Calu3 (cell line): ENCODE data around the gene DCAF17. TPM values are rescaled to one million over a fixed set of nuclear protein-coding genes. Genes with fewer than 3 reads are reported as not detected.

Experiments used
- BruUV-seq: library from RNA; stranded (reverse); fragments of 400-500 nt; replicated peaks from 2 replicates; lab custom pipeline; 2021; lab: Mats Ljungman, UMichigan
- CTCF ChIA-PET: fragments of 300-600 bp; sonication (Branson Sonifier 250); formaldehyde crosslinking; loops from one replicate; lab custom pipeline; 2022; ENCODE audit warnings: antibody characterized with exemption; lab: Charles Lee
- DNase-seq: peaks from one replicate; pipeline ENCODE4 v3.0.0; 2022
- H3K27ac Mint-ChIP-seq: one replicate; pipeline ENCODE4 v1.8.0; 2022; ENCODE audit warnings: mixed read lengths; ENCODE audit not compliant: unreplicated experiment
- H3K27me3 Mint-ChIP-seq: one replicate; pipeline ENCODE4 v1.8.0; 2022; ENCODE audit warnings: mixed read lengths; ENCODE audit not compliant: unreplicated experiment
- H3K36me3 Mint-ChIP-seq: one replicate; pipeline ENCODE4 v1.8.0; 2022; ENCODE audit warnings: mild to moderate bottlenecking, moderate library complexity, mixed read lengths; ENCODE audit not compliant: insufficient read depth, unreplicated experiment
- H3K4me1 Mint-ChIP-seq: one replicate; pipeline ENCODE4 v1.8.0; 2022; ENCODE audit warnings: mild to moderate bottlenecking, low read depth, mixed read lengths; ENCODE audit not compliant: unreplicated experiment
- H3K4me3 Mint-ChIP-seq: one replicate; pipeline ENCODE4 v1.8.0; 2022; ENCODE audit warnings: mild to moderate bottlenecking, low read depth, moderate library complexity, mixed read lengths; ENCODE audit not compliant: unreplicated experiment
- H3K9me3 Mint-ChIP-seq: one replicate; pipeline ENCODE4 v1.8.0; 2022; ENCODE audit warnings: low read depth, mixed read lengths; ENCODE audit not compliant: unreplicated experiment
- CTCF ChIP-seq: fragments of 200-600 bp; IDR thresholded peaks from one replicate; pipeline ENCODE4 v1.8.0; 2022; ENCODE audit warnings: antibody characterized with exemption; ENCODE audit not compliant: unreplicated experiment
- intact Hi-C: fragments of 100-400 bp; cut with micrococcal nuclease; formaldehyde crosslinking; loops from one replicate; pipeline ENCODE4 v1.10.0; 2022; ENCODE audit not compliant: unreplicated experiment
- total RNA-seq: library from RNA; stranded (reverse); gene quantifications from 2 replicates; pipeline ENCODE4 v1.2.3, GENCODE V29; 2022

DCAF17 gene
- total RNA-seq, 1 experiment from 2014 or later: 11.9 TPM

- TF ChIP-seq CTCF: no peak
- H3K4me3 Mint-ChIP-seq: no peak overlapping the region
- no peaks in the 10 kb centered on the region for H3K27me3 Mint-ChIP-seq
- H3K9me3 Mint-ChIP-seq: no peaks in the 10 kb centered on the region
- intact Hi-C loops: no loop called here
- BruUV-seq: no TSS peak
- H3K4me1 Mint-ChIP-seq: peaks cover 8% of the 10 kb centered on the region
- H3K27ac Mint-ChIP-seq: no peak overlapping the region
- CTCF ChIA-PET: no interaction called here
- H3K36me3 Mint-ChIP-seq: no peaks in the 10 kb centered on the region
- no peak for DNase-seq
Observed at GRCh38 chr2:171410101-171410500, 23.9 kb upstream of the DCAF17 start.

- no peaks in the 10 kb centered on the region for H3K36me3 Mint-ChIP-seq
- peaks cover 7% of the 10 kb centered on the region for H3K4me1 Mint-ChIP-seq
- no peak overlapping the region for H3K4me3 Mint-ChIP-seq
- intact Hi-C loops: no loop called here
- H3K27me3 Mint-ChIP-seq: no peaks in the 10 kb centered on the region
- DNase-seq: no peak
- CTCF ChIA-PET: interaction anchor here (0.6 kb wide), 1 partner anchor 29 kb away, joined by 5 read pairs; no protein-coding TSS in a partner anchor
- H3K27ac Mint-ChIP-seq: no peak overlapping the region
- no TSS peak for BruUV-seq
- H3K9me3 Mint-ChIP-seq: no peaks in the 10 kb centered on the region
- no peak for TF ChIP-seq CTCF
Observed at GRCh38 chr2:171410624-171411023, 23.4 kb upstream of the DCAF17 start.

GRCh38 chr2:171411214-171411613, 22.8 kb upstream of the DCAF17 start:
- H3K4me3 Mint-ChIP-seq: no peak overlapping the region
- no peaks in the 10 kb centered on the region for H3K36me3 Mint-ChIP-seq
- no peaks in the 10 kb centered on the region for H3K27me3 Mint-ChIP-seq
- CTCF ChIA-PET: interaction anchor here (0.6 kb wide), 1 partner anchor 29 kb away, joined by 5 read pairs; no protein-coding TSS in a partner anchor
- no peaks in the 10 kb centered on the region for H3K9me3 Mint-ChIP-seq
- BruUV-seq: no TSS peak
- no peak overlapping the region for H3K27ac Mint-ChIP-seq
- TF ChIP-seq CTCF: no peak
- no peak for DNase-seq
- peaks cover 9% of the 10 kb centered on the region for H3K4me1 Mint-ChIP-seq
- intact Hi-C loops: no loop called here

GRCh38 chr2:171411791-171412483, 22.1 kb upstream of the DCAF17 start:
- Mint-ChIP-seq H3K9me3 (no peaks in the 10 kb centered on the region), H3K4me1 (peaks cover 13% of the 10 kb centered on the region), H3K27ac (no peak overlapping the region), H3K4me3 (no peak overlapping the region), H3K36me3 (no peaks in the 10 kb centered on the region), H3K27me3 (no peaks in the 10 kb centered on the region)
- CTCF ChIA-PET: no interaction called here
- intact Hi-C loops: no loop called here
- no TSS peak for BruUV-seq
- no peak for TF ChIP-seq CTCF
- no peak for DNase-seq
